BJ (cell line): ENCODE results near the gene GADL1. TPM values are rescaled to one million over a fixed set of nuclear protein-coding genes. Genes with fewer than 3 reads are reported as not detected.

ENCODE experiments used
- CTCF ChIA-PET: fragments of 350-600 bp; formaldehyde crosslinking; extraction: SDS; loops from one replicate; lab custom pipeline; 2021; ENCODE audit warnings: antibody characterized with exemption, inconsistent platforms; lab: Yijun Ruan, JAX
- POLR2A ChIA-PET: fragments of 300-600 bp; sonication (Branson Sonifier 250); formaldehyde crosslinking; extraction: SDS; loops from one replicate; lab custom pipeline; 2021; ENCODE audit warnings: antibody characterized with exemption; lab: Charles Lee
- DNase-seq: peaks from one replicate; pipeline ENCODE4 v3.0.0-alpha.2; 2011; ENCODE audit warnings: low read depth
- H3K27me3 ChIP-seq: 2 replicates; pipeline ENCODE4 v1.6.0; 2011; ENCODE audit warnings: low read length; ENCODE audit not compliant: control insufficient read depth, insufficient read depth
- H3K36me3 ChIP-seq: 2 replicates; pipeline ENCODE4 v1.5.1; 2011; ENCODE audit warnings: low read length; ENCODE audit not compliant: control insufficient read depth, insufficient read depth
- H3K4me3 ChIP-seq: 2 replicates; pipeline ENCODE4 v1.5.1; 2011; ENCODE audit warnings: low read depth, mild to moderate bottlenecking, control low read depth, low read length
- polyA plus RNA-seq: library from polyadenylated mRNA; depleted of rRNA; stranded (reverse); fragments of >200 nt; gene quantifications from 2 replicates; pipeline ENCODE4 v1.2.3, GENCODE V29; 2011
- TF ChIP-seq, protein P1 (sequence below): IDR thresholded peaks from 2 replicates; pipeline ENCODE4 v1.5.1; 2011; ENCODE audit warnings: low read depth, mild to moderate bottlenecking, control low read depth, inconsistent platforms, low read length, moderate library complexity; ENCODE audit not compliant: insufficient read depth

Gene GADL1
- polyA plus RNA-seq, 1 experiment = not detected

DNA sequence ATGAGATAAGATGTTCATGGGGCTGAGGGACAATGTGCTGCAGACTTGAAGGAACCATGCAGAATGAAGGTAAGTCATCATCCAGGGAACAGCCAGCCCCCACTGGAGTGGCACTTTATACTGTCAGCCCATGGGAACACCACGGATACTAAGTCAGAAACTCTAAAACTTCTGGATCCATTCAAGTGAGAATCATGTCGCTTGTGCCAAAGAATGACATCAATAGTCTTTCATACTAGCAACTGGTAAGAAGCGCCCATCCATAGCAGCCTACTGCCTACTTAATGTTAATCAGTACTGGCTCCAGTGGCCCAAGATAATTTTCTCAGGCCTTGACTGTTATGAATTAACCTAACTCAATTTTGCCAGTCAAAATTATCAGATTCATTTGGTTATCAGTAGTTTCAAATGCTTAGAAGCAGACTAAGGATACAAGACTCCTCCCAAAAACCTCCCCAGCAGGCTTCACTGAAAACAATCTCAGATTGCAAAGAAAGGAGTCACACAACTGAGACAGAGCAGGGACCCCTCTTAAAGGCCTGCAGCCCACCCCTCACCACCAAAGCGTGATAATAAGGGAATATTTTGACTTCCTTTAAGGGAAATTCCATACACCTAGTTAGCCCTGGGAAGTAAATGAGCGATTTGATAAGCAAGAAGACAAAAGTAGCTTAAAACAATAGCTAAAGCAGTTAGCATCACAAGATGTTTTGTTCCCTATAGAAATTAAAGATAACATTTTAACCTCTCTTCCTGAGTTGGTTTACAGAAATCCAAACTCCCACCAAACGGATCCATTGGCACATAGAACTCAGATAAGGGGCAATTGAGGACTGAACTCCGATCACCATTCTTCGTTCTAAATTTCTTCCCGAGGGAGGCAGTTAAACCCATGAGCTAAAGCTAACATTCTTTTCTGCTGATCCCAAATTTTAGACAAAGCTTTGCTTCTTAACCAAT lies 189.2 kb downstream of the GADL1 start:
- Histone ChIP-seq H3K4me3 (no peak overlapping the region), H3K27me3 (no peaks in the 10 kb centered on the region), H3K36me3 (no peaks in the 10 kb centered on the region)
- DNase-seq = no peak
- CTCF ChIA-PET = interaction anchor here (6.5 kb wide), 1 partner anchor 11 kb away, joined by 27 read pairs; no protein-coding TSS in a partner anchor
- POLR2A ChIA-PET = no interaction called here
- TF ChIP-seq, protein P1, sequence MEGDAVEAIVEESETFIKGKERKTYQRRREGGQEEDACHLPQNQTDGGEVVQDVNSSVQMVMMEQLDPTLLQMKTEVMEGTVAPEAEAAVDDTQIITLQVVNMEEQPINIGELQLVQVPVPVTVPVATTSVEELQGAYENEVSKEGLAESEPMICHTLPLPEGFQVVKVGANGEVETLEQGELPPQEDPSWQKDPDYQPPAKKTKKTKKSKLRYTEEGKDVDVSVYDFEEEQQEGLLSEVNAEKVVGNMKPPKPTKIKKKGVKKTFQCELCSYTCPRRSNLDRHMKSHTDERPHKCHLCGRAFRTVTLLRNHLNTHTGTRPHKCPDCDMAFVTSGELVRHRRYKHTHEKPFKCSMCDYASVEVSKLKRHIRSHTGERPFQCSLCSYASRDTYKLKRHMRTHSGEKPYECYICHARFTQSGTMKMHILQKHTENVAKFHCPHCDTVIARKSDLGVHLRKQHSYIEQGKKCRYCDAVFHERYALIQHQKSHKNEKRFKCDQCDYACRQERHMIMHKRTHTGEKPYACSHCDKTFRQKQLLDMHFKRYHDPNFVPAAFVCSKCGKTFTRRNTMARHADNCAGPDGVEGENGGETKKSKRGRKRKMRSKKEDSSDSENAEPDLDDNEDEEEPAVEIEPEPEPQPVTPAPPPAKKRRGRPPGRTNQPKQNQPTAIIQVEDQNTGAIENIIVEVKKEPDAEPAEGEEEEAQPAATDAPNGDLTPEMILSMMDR = no peak

DNA sequence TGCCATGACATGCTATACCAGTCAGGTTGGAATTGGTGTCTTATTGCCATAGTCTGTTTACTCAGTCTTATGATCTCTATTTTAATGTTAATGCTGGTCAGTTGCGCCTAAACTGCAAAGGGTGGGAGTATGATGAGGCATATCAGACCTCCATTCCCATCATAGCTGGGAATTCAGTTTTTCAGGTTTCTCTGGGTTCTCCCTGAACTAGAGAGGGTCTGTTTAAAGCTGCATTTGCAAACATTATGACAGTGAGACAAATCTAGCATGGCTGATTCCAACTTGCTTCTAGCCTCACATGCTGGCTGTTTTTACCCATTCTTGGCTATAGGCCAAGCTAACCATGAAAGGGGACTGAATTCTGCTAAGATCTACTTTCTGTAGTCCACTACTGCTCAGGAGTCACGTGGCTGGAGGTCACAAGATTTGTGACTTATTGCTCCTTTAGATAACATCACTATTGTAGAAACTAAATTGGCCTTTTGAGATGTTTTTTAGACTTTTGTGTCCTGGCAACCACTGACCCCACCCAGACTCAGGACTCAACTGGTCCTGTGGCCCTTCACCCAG lies 191.5 kb downstream of the GADL1 start:
- ChIA-PET POLR2A (no interaction called here), CTCF (interaction anchor here (0.5 to 6.5 kb wide), 5 partner anchors 9 to 698 kb away, joined by 3 to 27 read pairs (median 5); no protein-coding TSS in a partner anchor)
- TF ChIP-seq, protein P1 = no peak
- H3K27me3 ChIP-seq = no peaks in the 10 kb centered on the region
- DNase-seq = no peak
- H3K36me3 ChIP-seq = no peaks in the 10 kb centered on the region
- H3K4me3 ChIP-seq = no peak overlapping the region

DNA sequence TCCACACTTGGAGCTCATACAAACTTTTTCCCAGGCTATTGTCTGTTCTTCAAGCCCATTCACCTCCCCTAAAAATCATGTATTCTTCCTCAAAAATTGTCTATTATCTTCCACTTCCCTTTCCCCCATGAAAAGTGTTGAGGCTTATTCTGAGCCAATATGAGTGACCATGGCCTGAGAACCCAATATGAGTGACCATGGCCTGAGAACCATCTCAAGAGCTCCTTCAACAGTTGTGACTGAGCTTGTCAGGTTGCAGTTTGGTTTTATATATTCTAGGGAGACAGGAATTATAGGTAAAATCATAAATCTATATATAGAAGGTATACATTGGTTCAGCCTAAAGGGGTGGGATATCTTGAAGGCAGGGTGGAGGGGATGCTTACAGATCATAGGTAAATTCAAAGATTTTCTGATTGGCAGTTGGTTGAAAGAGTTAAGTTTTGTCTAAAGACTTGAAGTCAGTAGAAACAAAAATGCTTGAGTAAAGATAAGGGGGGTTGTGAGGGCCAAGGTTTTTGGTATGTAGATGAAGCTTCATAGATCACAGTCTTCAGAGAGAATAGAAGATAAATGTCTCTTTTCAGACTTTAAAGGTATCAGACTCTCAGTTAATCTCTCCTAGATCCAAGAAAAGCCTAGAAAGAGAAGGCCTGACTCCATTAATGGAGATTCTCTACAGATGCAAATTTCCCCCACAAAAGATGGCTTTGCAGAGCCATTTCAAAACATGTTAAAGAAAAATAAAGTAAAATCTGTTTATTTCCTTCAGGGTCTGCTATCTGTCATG lies 192.2 kb downstream of the GADL1 start:
- no peak for DNase-seq
- ChIA-PET POLR2A (no interaction called here), CTCF (interaction anchor here (0.6 to 6.5 kb wide), 2 partner anchors 8 to 503 kb away, joined by 3 to 27 read pairs; no protein-coding TSS in a partner anchor)
- no peaks in the 10 kb centered on the region for H3K36me3 ChIP-seq
- no peak overlapping the region for H3K4me3 ChIP-seq
- TF ChIP-seq, protein P1 = no peak
- H3K27me3 ChIP-seq = no peaks in the 10 kb centered on the region

DNA sequence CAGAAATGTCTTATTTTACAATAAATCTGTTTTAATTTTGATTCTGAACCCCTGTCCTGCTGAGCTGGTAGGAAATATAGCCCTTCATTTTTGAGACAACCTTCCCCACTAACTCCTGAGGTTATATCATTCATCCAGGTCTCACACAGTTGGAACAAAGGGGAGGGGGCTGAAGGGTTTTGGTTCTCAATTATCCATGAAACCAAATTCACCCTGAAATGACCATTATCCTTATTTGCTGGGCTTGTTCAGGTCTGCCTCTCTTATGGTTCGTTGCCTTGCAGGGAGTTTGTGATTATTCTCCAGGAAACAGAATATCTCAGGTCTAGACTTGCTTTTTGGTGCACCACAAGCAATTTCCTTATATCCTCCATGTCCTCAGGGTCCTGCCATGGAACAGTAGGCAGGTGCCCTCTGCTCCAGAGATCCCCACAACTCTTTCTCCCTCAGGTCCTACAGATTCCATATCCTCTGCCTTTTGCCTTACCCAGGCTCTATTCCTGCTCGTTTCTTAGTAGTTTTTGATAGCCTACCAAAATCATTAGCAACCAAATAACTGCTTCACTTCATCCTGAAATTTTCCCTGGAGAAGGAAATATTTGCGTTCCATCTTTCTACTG lies 193.6 kb downstream of the GADL1 start:
- no peak overlapping the region for H3K4me3 ChIP-seq
- no peak for DNase-seq
- ChIA-PET POLR2A (no interaction called here), CTCF (interaction anchor here (0.6 to 6.5 kb wide), 2 partner anchors 7 to 503 kb away, joined by 3 to 27 read pairs; no protein-coding TSS in a partner anchor)
- H3K36me3 ChIP-seq = no peaks in the 10 kb centered on the region; the same call in 1 of the 2 replicates
- TF ChIP-seq, protein P1 = no peak
- H3K27me3 ChIP-seq = no peaks in the 10 kb centered on the region
